ENCODE measurements around the gene KLHL11.
"Not testable (repeated sequence)": the region's sequence is repeated elsewhere in the genome, so short reads cannot be mapped to it uniquely, and the experiment has no call there.

The KLHL11 gene

GRCh38 chr17:41849251-41849990 lies 15.8 kb downstream of the KLHL11 start:
- intact Hi-C loops (cut with DNase I), result no loop called here
- no peak for DNase-seq

- intact Hi-C loops (cut with DNase I), result no loop called here
- no peak for DNase-seq
These were observed 16.4 kb downstream of the KLHL11 start for GRCh38 chr17:41848788-41849187.

DNA sequence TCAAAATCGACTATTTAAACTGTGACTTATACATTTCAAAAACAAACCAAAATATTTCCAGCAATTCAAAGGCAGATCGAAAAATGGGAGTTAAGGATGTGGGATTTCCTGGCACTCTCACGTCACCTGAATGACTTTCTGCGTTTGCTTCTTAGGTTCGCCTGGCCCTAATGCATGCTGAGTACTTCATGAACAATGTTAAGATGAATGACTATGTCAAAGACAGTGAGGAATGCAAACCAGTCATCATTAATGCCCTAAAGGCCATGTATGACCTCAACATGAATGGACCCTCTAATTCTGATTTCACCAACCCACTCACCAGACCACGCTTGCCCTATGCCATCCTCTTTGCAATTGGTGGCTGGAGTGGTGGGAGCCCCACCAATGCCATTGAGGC lies 20.3 kb downstream of the KLHL11 start:
- intact Hi-C loops (cut with DNase I), result no loop called here
- DNase-seq, result no peak

GRCh38 chr17:41840781-41841180 lies 24.4 kb downstream of the KLHL11 start:
- peak in 1 of 42 donors; percentile 1 for DNase-seq
- intact Hi-C loops (cut with DNase I), result not testable (repeated sequence)

- DNase-seq; intact Hi-C loops (cut with DNase I): not testable (repeated sequence)
These were observed 25.8 kb downstream of the KLHL11 start for GRCh38 chr17:41839448-41839847.

DNA sequence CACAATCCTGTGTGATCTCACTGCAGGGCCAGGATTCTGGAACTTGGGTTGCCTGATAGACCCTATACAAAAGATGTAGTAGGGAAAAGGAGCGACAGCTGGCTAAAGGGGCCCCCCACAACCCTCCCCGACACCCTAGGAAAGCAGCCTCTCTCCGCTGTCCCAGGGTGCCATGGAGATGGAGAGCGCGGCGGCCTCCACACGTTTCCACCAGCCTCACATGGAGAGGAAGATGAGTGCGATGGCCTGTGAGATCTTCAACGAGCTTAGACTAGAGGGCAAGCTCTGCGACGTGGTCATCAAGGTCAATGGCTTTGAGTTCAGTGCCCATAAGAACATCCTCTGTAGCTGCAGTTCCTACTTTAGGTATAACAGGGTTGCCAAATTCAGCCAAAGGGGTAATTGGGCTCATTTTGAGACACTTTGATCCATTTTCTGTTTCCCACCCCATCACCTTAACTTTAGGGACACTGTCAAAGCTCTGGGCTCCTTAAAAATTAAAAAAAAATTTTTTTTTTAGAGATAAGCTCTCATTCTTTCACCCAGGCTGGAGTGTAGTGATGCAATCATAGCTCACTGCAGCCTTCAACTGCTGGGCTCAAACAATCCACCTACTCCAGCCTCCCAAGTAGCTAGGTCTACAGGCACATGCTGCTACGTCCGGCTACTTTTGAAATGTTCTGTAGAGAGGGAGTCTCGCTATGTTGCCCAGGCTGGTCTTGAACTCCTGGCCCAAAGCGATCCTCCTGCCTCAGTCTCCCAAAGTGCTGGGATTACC lies 27.3 kb downstream of the KLHL11 start, which contains the start of gene KLHL10:
TSS of gene KLHL10 (plus strand) at position 65 of the 778 bp plus-strand sequence. CDS start at position 173, 108 bp downstream.
- peak in 1 of 42 donors; percentile 2 for DNase-seq
- intact Hi-C loops (cut with DNase I), result no loop called here

DNA sequence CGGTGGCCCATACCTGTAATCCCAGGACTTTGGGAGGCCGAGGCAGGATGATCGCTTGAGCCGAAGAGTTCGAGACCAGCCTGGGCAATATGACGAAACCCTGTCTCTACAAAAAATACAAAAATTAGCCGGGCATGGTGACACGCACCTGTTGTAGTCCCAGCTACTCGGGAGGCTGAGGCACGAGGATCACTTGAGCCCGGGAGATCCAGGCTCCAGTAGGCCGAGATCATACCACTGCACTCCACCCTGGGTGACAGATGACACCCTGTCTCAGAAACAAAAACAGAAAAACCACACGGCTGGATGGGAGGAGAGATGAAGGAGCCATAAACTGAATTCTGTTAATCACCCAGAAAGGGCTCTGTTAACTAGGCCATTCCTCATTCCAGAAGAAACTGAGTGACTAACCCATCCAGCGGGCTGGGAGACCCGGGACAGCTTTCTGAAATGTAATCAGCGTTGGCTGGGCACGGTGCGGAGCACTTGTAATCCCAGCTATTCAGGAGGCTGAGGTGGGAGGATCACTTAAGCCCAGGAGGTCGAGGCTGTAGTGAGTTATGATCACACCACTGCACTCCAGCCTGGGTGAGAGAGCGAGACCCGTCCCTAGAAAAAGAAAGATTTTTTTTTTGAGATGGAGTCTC lies 28.6 kb downstream of the KLHL11 start:
- DNase-seq, result peak in 1 of 42 donors; percentile 24
- intact Hi-C loops (cut with DNase I), result no loop called here

DNA sequence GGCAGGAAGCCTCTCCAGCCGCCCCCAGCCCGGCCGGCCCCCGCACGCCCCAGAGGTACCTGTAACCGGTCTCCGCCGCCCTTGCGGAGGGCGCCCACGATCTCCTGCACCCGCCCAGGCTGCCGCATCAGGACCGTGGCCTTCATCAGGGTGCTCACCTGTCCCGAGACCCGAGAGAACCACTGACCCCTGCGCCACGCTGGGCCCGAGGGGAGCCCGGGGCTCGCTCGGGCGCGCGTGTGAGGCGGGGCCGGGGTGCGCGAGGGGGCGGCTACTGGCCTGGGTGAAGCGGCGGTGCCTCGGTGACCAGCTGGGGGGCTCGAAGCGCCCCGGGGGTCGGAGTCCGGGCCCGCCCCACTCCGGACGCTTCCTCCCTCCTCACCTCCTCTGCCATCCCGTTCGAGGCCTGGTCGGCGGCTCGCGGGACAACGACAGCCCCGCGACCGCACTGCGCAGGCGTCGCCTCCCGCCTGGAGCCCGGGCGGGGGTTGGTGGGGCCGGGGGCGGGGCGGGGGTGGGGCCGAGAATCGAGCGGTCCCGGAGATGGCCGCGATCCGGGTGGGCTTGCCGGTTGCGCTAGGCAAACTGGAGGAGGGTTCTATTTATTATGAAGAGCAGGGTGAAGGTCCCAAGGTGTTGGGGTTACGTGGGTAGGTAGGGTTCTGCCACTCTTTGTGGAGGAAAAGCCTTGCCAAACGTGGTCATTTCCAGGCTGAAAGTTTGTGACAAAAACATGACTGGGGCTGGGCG lies 29.2 kb downstream of the KLHL11 start, which contains the start of gene NT5C3B:
TSS of gene NT5C3B (minus strand) at position 433 of the 750 bp plus-strand sequence. CDS start at position 394, 39 bp downstream.
- peak in 40 of 42 donors; percentile 21 to 85 (median 68) for DNase-seq
- intact Hi-C loops (cut with DNase I), result no loop called here

DNA sequence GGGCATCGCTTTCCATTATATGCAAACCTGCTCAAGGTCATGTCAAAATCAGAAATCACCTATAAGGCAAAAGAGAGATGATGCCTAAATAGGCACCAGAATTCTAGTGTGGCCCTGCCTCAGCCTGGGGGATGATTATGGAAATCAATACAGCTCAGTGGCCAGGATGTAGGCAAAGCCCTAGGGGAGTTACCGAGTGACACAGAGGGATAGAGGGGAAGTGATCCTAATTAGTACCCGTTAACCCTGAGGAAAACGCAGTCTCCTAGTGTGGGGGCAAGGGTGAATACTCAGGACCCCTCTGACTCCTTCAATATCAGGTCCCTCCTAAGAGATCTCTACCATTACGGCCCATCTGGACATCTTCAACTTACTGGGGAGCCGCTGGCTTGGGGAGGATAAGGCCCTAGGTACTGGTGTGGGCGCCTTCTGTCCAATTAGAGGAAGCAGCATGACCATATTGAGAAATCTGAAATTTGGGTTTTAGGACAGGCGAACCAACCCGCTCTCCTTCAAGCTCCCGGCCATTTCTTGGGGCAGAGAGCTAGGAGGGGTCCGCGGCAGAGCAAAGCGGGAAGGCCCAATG lies 29.9 kb downstream of the KLHL11 start:
- intact Hi-C loops (cut with DNase I), result no loop called here
- DNase-seq, result peak in 2 of 42 donors; percentile 13 to 17

- intact Hi-C loops (cut with DNase I), result not testable (repeated sequence)
- DNase-seq, result peak in 2 of 42 donors; percentile 8 to 10
These were observed 35.3 kb downstream of the KLHL11 start for GRCh38 chr17:41829961-41830360.

GRCh38 chr17:41825175-41825845 lies 39.9 kb downstream of the KLHL11 start:
- intact Hi-C loops (cut with DNase I), result no loop called here
- DNase-seq, result peak in 1 of 42 donors; percentile 18

- DNase-seq, result no peak
- intact Hi-C loops (cut with DNase I), result no loop called here
These were observed 41.1 kb downstream of the KLHL11 start for GRCh38 chr17:41824086-41824485.

- intact Hi-C loops (cut with DNase I), result no loop called here
- DNase-seq, result no peak
These were observed 41.6 kb downstream of the KLHL11 start for GRCh38 chr17:41823580-41823979.

DNA sequence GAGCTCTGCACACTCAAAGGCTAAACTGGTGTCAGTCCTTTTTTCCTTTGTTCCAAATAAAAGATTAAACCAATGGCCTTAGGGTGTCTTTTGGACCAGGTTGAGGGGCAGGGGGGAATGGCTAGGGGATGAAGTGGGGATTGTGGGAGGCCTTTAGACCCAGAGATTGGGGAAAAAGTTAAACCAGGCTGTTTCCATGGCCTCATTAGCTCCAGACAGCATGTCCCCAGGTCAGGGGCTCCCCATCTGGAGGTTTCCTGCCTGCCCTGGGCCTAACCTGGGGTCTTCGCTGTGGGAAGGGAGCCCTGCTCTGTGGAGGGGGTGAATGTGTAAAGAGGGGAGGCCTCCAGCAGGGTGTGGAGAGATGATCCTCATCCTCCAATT lies 42.1 kb downstream of the KLHL11 start:
- no peak for DNase-seq
- intact Hi-C loops (cut with DNase I), result no loop called here

DNA sequence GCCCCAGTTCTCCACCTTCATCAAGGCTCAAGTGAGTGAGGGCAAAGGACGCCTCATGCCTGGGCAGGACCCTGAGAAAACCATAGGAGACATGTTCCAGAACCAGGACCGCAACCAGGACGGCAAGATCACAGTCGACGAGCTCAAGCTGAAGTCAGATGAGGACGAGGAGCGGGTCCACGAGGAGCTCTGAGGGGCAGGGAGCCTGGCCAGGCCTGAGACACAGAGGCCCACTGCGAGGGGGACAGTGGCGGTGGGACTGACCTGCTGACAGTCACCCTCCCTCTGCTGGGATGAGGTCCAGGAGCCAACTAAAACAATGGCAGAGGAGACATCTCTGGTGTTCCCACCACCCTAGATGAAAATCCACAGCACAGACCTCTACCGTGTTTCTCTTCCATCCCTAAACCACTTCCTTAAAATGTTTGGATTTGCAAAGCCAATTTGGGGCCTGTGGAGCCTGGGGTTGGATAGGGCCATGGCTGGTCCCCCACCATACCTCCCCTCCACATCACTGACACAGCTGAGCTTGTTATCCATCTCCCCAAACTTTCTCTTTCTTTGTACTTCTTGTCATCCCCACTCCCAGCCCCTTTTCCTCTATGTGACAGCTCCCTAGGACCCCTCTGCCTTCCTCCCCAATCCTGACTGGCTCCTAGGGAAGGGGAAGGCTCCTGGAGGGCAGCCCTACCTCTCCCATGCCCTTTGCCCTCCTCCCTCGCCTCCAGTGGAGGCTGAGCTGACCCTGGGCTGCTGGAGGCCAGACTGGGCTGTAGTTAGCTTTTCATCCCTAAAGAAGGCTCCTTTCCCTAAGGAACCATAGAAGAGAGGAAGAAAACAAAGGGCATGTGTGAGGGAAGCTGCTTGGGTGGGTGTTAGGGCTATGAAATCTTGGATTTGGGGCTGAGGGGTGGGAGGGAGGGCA lies 42.7 kb downstream of the KLHL11 start:
- DNase-seq, result no peak
- intact Hi-C loops (cut with DNase I), result no loop called here

DNA sequence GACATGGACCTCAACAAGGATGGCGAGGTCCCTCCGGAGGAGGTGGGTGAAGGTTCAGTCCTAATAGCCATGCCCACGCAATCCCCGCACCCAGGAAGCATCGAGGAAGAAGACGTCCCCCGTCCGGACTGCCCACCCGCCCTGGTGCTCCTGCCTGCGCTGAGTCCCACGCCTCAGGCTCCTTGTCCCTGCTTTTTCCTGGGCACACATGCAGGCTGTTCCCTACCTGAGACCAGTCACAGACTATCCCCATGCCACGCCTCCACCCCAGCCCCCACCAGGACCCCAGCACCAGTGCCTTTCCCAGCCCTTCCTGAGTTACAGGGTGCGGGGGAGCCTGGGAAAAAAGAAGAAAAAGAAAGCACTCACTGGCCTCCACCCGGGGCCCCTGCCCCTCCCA lies 43.4 kb downstream of the KLHL11 start:
- intact Hi-C loops (cut with DNase I), result no loop called here
- DNase-seq, result no peak

GRCh38 chr17:41818024-41818423 lies 47.2 kb downstream of the KLHL11 start:
- DNase-seq, result no peak
- intact Hi-C loops (cut with DNase I), result no loop called here
